GM21619 (cell line): Measurements from ENCODE around the gene RASAL2.
A peak's percentile ranks its signal among the peaks of the same experiment; 100 is the strongest.
"Not testable (repeated sequence)": the region's sequence is repeated elsewhere in the genome, so short reads cannot be mapped to it uniquely, and the experiment has no call there.

Source experiments
- ATAC-seq: cut with Tn5 transposase; IDR thresholded peaks from one replicate; pipeline ENCODE4 v1.9.1; 2021; ENCODE audit not compliant: unreplicated experiment

RASAL2 gene

GRCh38 chr1:178371235-178371634 lies 277.3 kb downstream of the RASAL2 start:
- no peak for ATAC-seq

GRCh38 chr1:178371933-178372388 lies 278.1 kb downstream of the RASAL2 start:
- ATAC-seq: no peak

- no peak for ATAC-seq
Observed at GRCh38 chr1:178374016-178374415, 280.1 kb downstream of the RASAL2 start.

GRCh38 chr1:178376008-178376407 lies 282.1 kb downstream of the RASAL2 start:
- ATAC-seq: no peak

- ATAC-seq: no peak
Observed at GRCh38 chr1:178379807-178380206, 285.9 kb downstream of the RASAL2 start.

- no peak for ATAC-seq
Observed at GRCh38 chr1:178382372-178382771, 288.5 kb downstream of the RASAL2 start.

GRCh38 chr1:178385662-178386061 lies 291.8 kb downstream of the RASAL2 start:
- no peak for ATAC-seq

GRCh38 chr1:178388418-178389145 lies 294.7 kb downstream of the RASAL2 start:
- no peak for ATAC-seq

GRCh38 chr1:178389441-178389840 lies 295.5 kb downstream of the RASAL2 start:
- ATAC-seq: no peak

GRCh38 chr1:178390280-178390679 lies 296.4 kb downstream of the RASAL2 start:
- ATAC-seq: not testable (repeated sequence)

- no peak for ATAC-seq
Observed at GRCh38 chr1:178393370-178393769, 299.5 kb downstream of the RASAL2 start.

GRCh38 chr1:178396789-178397188 lies 302.9 kb downstream of the RASAL2 start:
- no peak for ATAC-seq

GRCh38 chr1:178397678-178398077 lies 303.8 kb downstream of the RASAL2 start:
- no peak for ATAC-seq

GRCh38 chr1:178399177-178399728 lies 305.3 kb downstream of the RASAL2 start:
- ATAC-seq: no peak

GRCh38 chr1:178405137-178405536 lies 311.2 kb downstream of the RASAL2 start:
- ATAC-seq: no peak

- ATAC-seq: no peak
Observed at GRCh38 chr1:178407215-178407614, 313.3 kb downstream of the RASAL2 start.

GRCh38 chr1:178407655-178408054 lies 313.8 kb downstream of the RASAL2 start:
- ATAC-seq: no peak

GRCh38 chr1:178408871-178409270 lies 315.0 kb downstream of the RASAL2 start:
- no peak for ATAC-seq

GRCh38 chr1:178409541-178409940 lies 315.6 kb downstream of the RASAL2 start:
- no peak for ATAC-seq

GRCh38 chr1:178411756-178412399 lies 318.0 kb downstream of the RASAL2 start:
- ATAC-seq: peak; percentile 71

- ATAC-seq: peak; percentile 89
Observed at GRCh38 chr1:178412400-178412770, 318.5 kb downstream of the RASAL2 start.

GRCh38 chr1:178417858-178418257 lies 324.0 kb downstream of the RASAL2 start:
- ATAC-seq: no peak
